GM18873 (cell line): Measurements from ENCODE around the gene PPP5C.
"Not testable (repeated sequence)": the region's sequence is repeated elsewhere in the genome, so short reads cannot be mapped to it uniquely, and the experiment has no call there.

ENCODE experiments used
- ATAC-seq: cut with Tn5 transposase; IDR thresholded peaks from one replicate; pipeline ENCODE4 v1.9.1; 2021; ENCODE audit warnings: mild to moderate bottlenecking, moderate library complexity, moderate number of reproducible peaks; ENCODE audit not compliant: unreplicated experiment, low FRiP score

PPP5C gene

GRCh38 chr19:46361915-46362314, 15.0 kb downstream of the PPP5C start:
- no peak for ATAC-seq

- no peak for ATAC-seq
Observed at GRCh38 chr19:46364359-46364758, 17.5 kb downstream of the PPP5C start.

DNA sequence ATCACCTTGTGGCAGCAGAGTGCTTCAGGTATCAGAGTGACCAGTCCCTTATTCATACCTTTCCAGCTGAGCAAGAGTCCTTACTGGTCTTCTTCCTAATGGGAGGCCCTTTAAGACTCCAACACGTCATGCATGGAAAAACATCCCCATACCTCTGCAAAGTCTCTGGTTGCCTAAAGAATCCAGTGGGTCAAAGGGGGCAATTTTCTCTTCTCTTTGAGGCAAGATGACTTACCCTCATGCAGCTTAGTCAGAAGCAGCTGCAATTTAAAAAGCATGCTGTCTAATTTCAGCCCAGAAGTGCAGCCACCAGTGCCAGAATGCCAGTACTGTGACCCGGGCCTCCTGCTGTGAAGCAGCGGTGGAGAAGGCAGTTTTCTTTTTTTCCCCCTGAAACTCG, 18.7 kb downstream of the PPP5C start:
- no peak for ATAC-seq

- no peak for ATAC-seq
Observed at GRCh38 chr19:46366620-46367292, 19.9 kb downstream of the PPP5C start.

- no peak for ATAC-seq
Observed at GRCh38 chr19:46367426-46367825, 20.5 kb downstream of the PPP5C start.

DNA sequence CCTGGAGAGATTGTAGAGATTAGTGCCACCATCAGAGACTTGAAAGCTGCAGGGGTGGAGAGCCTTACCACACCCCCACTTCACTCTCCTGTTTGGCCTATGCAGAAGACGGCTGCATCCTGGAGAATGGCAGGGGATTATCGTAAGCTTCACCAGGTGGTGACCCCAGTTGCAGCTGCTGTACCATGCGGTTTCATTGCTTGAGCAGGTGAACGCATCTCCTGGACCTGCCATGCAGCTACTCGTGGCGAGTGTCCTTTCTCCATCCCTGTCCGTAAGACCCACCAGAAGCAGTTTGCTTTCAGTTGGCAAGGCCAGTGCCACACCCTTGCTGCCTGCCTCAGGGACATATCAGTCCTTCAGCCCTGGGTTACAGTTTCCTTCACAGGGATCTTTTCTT, 21.2 kb downstream of the PPP5C start:
- ATAC-seq: no peak

GRCh38 chr19:46369817-46370216, 22.9 kb downstream of the PPP5C start:
- ATAC-seq: no peak

GRCh38 chr19:46371371-46371901, 24.5 kb downstream of the PPP5C start:
- ATAC-seq: no peak

DNA sequence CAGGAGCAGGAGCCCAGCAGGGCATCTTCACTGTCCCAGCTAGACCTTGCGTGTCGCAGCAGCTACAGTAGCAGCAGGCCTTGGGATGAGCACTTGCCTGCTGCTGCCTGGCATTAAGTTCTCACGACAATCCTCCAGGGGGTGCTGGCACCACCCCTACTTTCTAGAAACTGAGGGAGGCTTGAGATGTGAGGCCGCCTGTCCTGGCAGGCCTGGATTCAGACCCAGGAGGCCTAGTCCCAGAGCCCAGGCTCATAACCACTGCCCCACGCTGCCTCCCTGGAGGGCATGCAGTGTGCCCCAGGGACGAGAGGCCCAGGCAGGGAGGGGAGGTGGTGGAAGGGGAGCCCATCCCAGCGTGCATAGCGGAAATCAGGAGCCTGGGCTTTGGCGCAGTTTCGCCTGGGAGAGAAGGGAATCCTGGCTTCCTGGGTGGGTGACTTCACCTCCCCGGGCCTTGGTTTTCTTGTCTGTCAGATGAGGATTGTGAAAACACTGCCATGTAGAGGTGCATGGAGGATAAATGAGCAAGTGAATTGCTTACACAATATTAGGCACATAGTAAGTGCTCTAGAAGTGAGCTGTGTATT, 26.1 kb downstream of the PPP5C start:
- ATAC-seq: no peak

- no peak for ATAC-seq
Observed at GRCh38 chr19:46373491-46374359, 26.8 kb downstream of the PPP5C start.

DNA sequence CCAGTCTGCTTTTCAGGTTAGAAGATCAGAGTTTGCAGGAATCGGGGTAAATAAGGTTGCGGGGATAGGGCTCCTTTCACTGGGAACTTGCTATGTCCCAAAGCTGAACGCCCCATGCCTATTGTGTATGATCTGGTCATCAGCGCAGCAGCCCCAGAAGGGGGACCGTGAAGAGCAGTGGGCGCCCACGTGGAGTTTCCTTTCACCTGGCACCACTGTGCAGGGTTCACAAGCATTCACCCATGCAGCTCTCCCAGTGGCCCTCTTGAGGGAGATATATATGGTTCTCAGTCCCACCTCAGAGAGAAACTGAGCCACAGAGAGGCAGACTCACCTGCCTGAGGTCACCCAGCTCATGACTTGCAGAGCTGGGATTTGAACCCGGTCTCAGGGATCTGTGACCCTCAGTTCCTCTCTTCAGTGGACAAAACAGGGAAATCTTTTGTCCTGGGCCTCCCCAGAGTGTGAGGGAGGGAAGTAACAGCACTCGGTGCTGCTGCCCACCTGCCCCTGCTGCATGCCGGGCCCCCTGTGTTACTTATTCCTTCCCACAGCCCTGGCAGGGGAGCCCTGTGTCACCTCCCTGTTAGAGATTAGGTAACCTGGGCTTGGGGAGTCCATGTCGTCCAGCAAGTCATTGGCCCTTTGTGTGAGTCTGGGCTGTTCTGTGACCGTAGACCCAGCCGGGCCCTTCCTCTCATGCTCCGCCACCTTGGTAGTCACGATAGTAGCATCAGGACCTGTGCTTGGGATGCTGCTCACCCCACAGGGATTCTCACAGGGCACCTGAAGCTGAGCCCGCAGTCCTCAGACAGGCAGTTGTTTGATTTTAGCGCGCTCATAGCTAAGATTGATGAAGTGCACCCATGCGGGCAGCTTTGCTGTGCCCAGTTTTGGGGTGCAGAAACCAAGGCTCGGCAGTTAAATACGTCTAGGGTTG, 27.9 kb downstream of the PPP5C start:
- ATAC-seq: no peak

DNA sequence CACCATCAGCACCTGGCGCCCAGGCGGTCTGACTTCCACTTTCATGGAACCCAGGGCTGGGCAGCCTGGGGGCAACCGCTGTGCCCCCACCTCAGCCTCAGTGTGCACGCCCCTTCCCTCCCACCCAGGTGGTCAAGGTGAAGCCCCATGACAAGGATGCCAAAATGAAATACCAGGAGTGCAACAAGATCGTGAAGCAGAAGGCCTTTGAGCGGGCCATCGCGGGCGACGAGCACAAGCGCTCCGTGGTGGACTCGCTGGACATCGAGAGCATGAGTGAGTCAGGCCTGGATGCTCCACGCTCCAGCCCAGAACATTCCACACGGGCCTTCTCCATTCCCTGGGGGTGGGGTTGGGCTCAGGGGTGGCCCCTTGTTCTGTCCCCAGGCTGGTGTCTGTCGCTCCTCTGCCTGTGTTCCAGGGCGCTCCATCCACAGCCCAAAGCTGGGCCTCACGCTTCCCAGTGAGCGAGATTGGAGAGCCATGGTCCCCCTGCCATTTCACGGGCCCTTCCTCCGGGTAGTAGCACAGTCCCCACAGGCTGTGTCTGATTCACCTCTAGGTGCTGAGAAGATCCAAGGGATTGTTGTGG, 28.7 kb downstream of the PPP5C start:
- not testable (repeated sequence) for ATAC-seq

DNA sequence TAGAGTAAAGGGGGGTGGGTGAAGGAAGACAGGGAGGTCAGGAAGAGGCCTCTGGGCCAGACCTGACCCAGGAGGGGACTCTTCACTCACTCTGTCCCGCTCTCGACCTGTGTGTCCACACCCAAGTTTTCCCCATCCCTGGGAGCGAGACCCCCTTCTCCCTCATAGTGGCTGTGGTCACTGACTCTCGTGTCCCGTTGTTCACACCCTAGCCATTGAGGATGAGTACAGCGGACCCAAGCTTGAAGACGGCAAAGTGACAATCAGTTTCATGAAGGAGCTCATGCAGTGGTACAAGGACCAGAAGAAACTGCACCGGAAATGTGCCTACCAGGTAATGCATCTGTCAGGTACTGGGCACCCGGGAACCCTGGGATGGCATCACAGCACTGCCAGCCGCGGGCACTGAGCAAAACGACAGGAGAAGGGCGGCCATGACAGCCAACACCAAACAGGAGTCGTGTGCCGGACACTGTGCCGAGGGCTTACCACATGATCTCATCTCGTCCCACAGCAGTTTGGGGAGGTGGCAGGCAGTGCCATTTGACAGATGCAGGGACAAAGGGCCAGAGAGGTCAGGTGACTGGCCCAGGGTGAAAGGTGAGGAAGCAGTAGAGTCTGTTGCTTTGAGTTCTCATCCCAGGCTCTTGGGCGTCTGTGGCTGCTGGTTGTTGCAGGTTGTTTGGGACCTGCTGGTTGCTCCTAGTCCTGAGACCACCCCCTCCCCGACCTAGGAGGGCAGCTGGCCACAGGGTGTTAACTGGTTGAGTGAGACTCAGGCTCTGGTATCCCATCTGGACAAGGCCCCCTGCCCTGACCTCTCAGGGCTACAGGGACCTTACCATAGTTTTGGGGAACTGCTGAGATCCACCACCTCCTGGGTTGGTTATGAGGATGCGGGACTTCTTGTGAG, 29.6 kb downstream of the PPP5C start:
- ATAC-seq: no peak

DNA sequence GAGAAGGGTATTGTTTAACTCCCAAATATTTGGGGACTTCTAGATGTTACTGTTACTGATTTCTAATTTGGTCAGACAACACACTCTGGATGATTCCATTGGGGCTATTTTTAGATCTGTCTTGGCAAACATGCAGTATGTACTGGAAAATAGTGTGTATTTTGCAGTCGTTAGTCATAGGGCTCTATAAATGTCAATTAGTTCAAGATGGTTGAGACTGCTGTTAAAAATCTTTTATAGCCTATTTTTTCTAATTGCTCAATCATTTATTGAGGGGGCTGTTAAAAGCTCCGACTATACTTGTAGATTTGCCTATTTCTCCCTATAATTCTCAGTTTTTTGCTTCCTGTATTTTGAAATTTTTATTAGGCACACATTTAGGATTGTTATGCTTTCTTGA, 31.4 kb downstream of the PPP5C start:
- no peak for ATAC-seq

GRCh38 chr19:46380690-46381089, 33.8 kb downstream of the PPP5C start:
- ATAC-seq: no peak

- no peak for ATAC-seq
Observed at GRCh38 chr19:46381346-46381745, 34.5 kb downstream of the PPP5C start.

GRCh38 chr19:46381756-46382345, 35.0 kb downstream of the PPP5C start:
- ATAC-seq: no peak

GRCh38 chr19:46383171-46383815, 36.4 kb downstream of the PPP5C start:
- no peak for ATAC-seq
